Neural progenitor cell (in vitro differentiated cells): ENCODE measurements around the gene TMEM143. TPM values are rescaled to one million over a fixed set of nuclear protein-coding genes. Genes with fewer than 3 reads are reported as not detected.

Experiments
- DNase-seq: peaks from one replicate; pipeline ENCODE4 v3.0.0-alpha.2; 2016; ENCODE audit warnings: low spot score
- H2AFZ ChIP-seq: fragments of 200-600 bp; sonication (generic); replicated peaks from 2 replicates; pipeline ENCODE4 v1.6.1; 2016; ENCODE audit warnings: antibody characterized with exemption
- H3F3A ChIP-seq: fragments of 200-600 bp; sonication (generic); 2 replicates; pipeline ENCODE4 v1.6.1; 2016; ENCODE audit warnings: antibody characterized with exemption, low read depth
- H3K27ac ChIP-seq: fragments of 200-600 bp; sonication (generic); 2 replicates; pipeline ENCODE4 v1.5.1; 2016; ENCODE audit warnings: mild to moderate bottlenecking
- H3K27me3 ChIP-seq: fragments of 200-600 bp; sonication (generic); 2 replicates; pipeline ENCODE4 v1.6.1; 2016; ENCODE audit warnings: mild to moderate bottlenecking, moderate library complexity
- H3K36me3 ChIP-seq: fragments of 200-600 bp; sonication (generic); 2 replicates; pipeline ENCODE4 v1.5.1; 2016
- H3K4me1 ChIP-seq: fragments of 200-600 bp; sonication (generic); 2 replicates; pipeline ENCODE4 v1.6.1; 2016; ENCODE audit warnings: mixed run types
- H3K4me2 ChIP-seq: fragments of 200-600 bp; sonication (generic); 2 replicates; pipeline ENCODE4 v1.6.1; 2016
- H3K4me3 ChIP-seq: fragments of 200-600 bp; sonication (generic); 2 replicates; pipeline ENCODE4 v1.5.1; 2016
- H3K79me2 ChIP-seq: fragments of 200-600 bp; sonication (generic); 2 replicates; pipeline ENCODE4 v1.6.1; 2016; ENCODE audit warnings: low read depth
- H3K9ac ChIP-seq: fragments of 200-600 bp; sonication (generic); 2 replicates; pipeline ENCODE4 v1.6.1; 2016
- H3K9me3 ChIP-seq: fragments of 200-600 bp; sonication (generic); 2 replicates; pipeline ENCODE4 v1.5.1; 2016; ENCODE audit warnings: low read depth
- H4K20me1 ChIP-seq: fragments of 200-600 bp; sonication (generic); 2 replicates; pipeline ENCODE4 v1.6.1; 2016; ENCODE audit warnings: low read depth
- H3K27ac Mint-ChIP-seq: 3 replicates; pipeline ENCODE4 v1.8.0; 2021; ENCODE audit warnings: mixed read lengths
- H3K27me3 Mint-ChIP-seq: 2 replicates; pipeline ENCODE4 v1.8.0; 2022; ENCODE audit warnings: low read depth, mild to moderate bottlenecking, inconsistent platforms, moderate library complexity, mixed read lengths; ENCODE audit not compliant: insufficient read depth
- H3K36me3 Mint-ChIP-seq: 3 replicates; pipeline ENCODE4 v1.8.0; 2021; ENCODE audit warnings: mixed read lengths
- H3K4me1 Mint-ChIP-seq: 3 replicates; pipeline ENCODE4 v1.8.0; 2021; ENCODE audit warnings: mixed read lengths
- H3K4me3 Mint-ChIP-seq: 3 replicates; pipeline ENCODE4 v1.8.0; 2021; ENCODE audit warnings: mild to moderate bottlenecking, moderate library complexity, mixed read lengths
- H3K9me3 Mint-ChIP-seq: 3 replicates; pipeline ENCODE4 v1.8.0; 2020; ENCODE audit warnings: mixed read lengths
- EZH2 ChIP-seq: fragments of 200-600 bp; sonication (generic); IDR thresholded peaks from 2 replicates; pipeline ENCODE4 v1.6.1; 2017; ENCODE audit warnings: antibody characterized with exemption, mild to moderate bottlenecking, moderate library complexity
- EZH2phosphoT487 ChIP-seq: fragments of 200-600 bp; sonication (generic); IDR thresholded peaks from 2 replicates; pipeline ENCODE4 v1.6.1; 2017; ENCODE audit warnings: antibody characterized with exemption
- total RNA-seq: library from RNA; depleted of rRNA; stranded (reverse); fragments of >200 nt; gene quantifications from 2 replicates; pipeline ENCODE4 v1.2.3, GENCODE V29; 2015; ENCODE audit warnings: low replicate concordance
- TF ChIP-seq, protein P1 (sequence below): fragments of 200-600 bp; sonication (generic); IDR thresholded peaks from 2 replicates; pipeline ENCODE4 v1.5.1; 2017; ENCODE audit warnings: antibody characterized with exemption, mild to moderate bottlenecking

Gene TMEM143
- total RNA-seq, 1 donor from 2014 or later: 3.1 TPM

DNA sequence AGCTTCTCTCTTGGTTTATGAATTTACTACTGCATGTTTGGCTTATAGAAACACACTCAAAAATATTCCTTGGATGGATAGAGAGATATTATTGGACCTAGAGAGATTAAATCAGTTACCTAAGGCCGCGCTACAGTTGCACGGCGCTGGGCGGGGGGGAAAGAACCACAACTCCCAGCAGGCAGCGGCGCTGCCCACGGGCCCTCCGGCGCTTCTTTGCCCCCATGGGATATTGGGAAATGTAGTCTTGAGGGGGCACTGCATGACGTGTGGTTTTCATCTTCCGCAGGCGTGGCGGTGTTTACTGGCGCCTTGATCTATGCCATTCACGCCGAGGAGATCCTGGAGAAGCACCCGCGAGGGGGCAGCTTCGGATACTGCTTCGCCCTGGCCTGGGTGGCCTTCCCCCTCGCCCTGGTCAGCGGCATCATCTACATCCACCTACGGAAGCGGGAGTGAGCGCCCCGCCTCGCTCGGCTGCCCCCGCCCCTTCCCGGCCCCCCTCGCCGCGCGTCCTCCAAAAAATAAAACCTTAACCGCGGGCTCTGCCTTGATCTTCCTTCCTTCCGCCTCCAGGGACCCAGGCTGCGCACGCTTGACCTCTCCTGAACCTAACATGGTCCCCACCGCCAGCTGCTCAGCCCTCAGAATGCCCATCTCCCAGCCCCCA, 33.6 kb downstream of the TMEM143 start:
- peaks cover 52% of the 10 kb centered on the region for H3K4me1 Mint-ChIP-seq
- H2AFZ ChIP-seq: peak overlapping the region; percentile 60
- TF ChIP-seq EZH2phosphoT487: no peak
- no peak for TF ChIP-seq EZH2
- TF ChIP-seq, protein P1, sequence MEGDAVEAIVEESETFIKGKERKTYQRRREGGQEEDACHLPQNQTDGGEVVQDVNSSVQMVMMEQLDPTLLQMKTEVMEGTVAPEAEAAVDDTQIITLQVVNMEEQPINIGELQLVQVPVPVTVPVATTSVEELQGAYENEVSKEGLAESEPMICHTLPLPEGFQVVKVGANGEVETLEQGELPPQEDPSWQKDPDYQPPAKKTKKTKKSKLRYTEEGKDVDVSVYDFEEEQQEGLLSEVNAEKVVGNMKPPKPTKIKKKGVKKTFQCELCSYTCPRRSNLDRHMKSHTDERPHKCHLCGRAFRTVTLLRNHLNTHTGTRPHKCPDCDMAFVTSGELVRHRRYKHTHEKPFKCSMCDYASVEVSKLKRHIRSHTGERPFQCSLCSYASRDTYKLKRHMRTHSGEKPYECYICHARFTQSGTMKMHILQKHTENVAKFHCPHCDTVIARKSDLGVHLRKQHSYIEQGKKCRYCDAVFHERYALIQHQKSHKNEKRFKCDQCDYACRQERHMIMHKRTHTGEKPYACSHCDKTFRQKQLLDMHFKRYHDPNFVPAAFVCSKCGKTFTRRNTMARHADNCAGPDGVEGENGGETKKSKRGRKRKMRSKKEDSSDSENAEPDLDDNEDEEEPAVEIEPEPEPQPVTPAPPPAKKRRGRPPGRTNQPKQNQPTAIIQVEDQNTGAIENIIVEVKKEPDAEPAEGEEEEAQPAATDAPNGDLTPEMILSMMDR: no peak

DNA sequence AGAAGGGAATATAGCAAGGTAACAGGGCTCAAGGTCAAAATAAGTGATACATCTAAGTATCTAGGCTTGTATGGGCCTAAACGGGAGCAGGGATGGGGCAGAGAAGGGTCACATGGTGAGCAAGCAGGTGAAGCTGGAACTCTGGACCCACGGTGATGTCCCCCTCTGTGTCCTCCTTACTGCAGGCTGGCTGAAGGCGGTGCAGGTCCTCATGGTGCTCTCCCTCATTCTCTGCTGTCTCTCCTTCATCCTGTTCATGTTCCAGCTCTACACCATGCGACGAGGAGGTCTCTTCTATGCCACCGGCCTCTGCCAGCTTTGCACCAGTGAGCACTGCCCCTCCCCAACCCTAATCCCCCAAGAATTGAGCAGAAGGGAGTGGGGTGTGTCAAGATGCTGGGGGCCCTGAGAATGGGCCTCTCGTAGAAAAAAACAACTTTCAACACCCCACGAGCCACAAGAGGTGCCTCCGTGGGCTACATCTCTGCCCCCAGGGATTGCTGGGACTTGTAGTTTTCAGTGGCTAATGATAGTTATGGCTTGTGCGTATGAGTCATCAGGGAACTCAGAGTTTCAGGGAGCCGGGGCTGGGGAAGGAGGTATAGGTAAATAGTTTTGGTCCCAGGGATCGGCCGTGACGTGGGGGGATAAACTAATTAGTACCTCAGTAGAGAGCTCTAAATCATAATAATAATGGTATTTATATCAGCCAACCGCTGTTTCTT, 34.4 kb downstream of the TMEM143 start:
- H3K27me3 ChIP-seq: peaks cover 8% of the 10 kb centered on the region
- peaks cover 6% of the 10 kb centered on the region for H3K27me3 Mint-ChIP-seq
- no peak for DNase-seq
- no peak overlapping the region for H3K27ac Mint-ChIP-seq
- no peaks in the 10 kb centered on the region for H4K20me1 ChIP-seq
- H3K36me3 Mint-ChIP-seq: peaks cover 9% of the 10 kb centered on the region
- no peak overlapping the region for H3K9ac ChIP-seq
- no peak overlapping the region for H2AFZ ChIP-seq
- peaks cover 57% of the 10 kb centered on the region for H3K4me1 Mint-ChIP-seq
- H3K4me1 ChIP-seq: peaks cover 8% of the 10 kb centered on the region
- peaks cover 29% of the 10 kb centered on the region for H3F3A ChIP-seq
- no peak overlapping the region for H3K4me3 ChIP-seq
- peak overlapping the region; percentile 85 for H3K4me3 Mint-ChIP-seq
- H3K27ac ChIP-seq: no peak overlapping the region
- H3K4me2 ChIP-seq: peak overlapping the region; percentile 88
- TF ChIP-seq EZH2: no peak
- H3K36me3 ChIP-seq: no peaks in the 10 kb centered on the region
- no peaks in the 10 kb centered on the region for H3K9me3 ChIP-seq
- H3K79me2 ChIP-seq: no peaks in the 10 kb centered on the region
- H3K9me3 Mint-ChIP-seq: peaks cover 11% of the 10 kb centered on the region

More for the DNA sequence above, 33.6 kb downstream of the TMEM143 start:
- no peaks in the 10 kb centered on the region for H3K79me2 ChIP-seq
- no peak overlapping the region for H3K9ac ChIP-seq
- peak overlapping the region; percentile 62 for H3K4me3 ChIP-seq
- Mint-ChIP-seq H3K27me3 (peaks cover 10% of the 10 kb centered on the region), H3K4me3 (peak overlapping the region; percentile 85), H3K36me3 (peaks cover 9% of the 10 kb centered on the region), H3K27ac (peak overlapping the region; percentile 33), H3K9me3 (peaks cover 11% of the 10 kb centered on the region)
- H3F3A ChIP-seq: peaks cover 33% of the 10 kb centered on the region
- H3K36me3 ChIP-seq: no peaks in the 10 kb centered on the region
- peaks cover 16% of the 10 kb centered on the region for H3K27me3 ChIP-seq
- H3K4me1 ChIP-seq: peaks cover 8% of the 10 kb centered on the region
- DNase-seq: peak; percentile 93
- H3K9me3 ChIP-seq: no peaks in the 10 kb centered on the region
- H3K27ac ChIP-seq: no peak overlapping the region
- H4K20me1 ChIP-seq: no peaks in the 10 kb centered on the region
- peak overlapping the region; percentile 88 for H3K4me2 ChIP-seq

DNA sequence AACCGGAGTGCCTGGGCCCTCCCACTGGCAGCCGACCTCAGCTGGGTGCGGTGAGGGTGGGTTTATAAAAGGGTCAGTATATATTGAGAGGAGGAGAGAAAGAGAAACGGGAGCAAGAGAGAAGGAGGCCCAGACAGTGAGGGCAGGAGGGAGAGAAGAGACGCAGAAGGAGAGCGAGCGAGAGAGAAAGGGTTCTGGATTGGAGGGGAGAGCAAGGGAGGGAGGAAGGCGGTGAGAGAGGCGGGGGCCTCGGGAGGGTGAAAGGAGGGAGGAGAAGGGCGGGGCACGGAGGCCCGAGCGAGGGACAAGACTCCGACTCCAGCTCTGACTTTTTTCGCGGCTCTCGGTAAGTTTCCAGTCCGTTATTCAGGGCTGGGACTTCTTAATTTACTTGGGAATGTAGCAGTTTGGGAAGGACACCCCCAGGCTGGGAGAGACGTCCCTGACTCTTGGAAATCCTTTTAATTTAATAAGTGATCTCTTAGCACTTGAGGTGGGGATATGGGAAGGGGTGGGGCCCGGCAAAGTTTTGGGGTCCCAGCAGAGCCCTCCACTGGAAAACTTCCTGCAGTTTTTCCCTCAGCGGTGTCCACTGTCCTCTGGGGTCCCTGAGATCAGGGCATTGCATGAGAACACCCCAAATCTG, 38.4 kb downstream of the TMEM143 start, which contains the start of gene EMP3:
TSS of gene EMP3 (plus strand) at position 288 of the 646 bp plus-strand sequence. CDS start 1,293 bp downstream, outside the sequence.
- Mint-ChIP-seq H3K27ac (peak within 1 kb of the TSS; percentile 32), H3K36me3 (peaks cover 9% of the 10 kb centered on the region), H3K27me3 (peaks cover 6% of the 10 kb centered on the region), H3K9me3 (peaks cover 11% of the 10 kb centered on the region), H3K4me1 (peaks cover 59% of the 10 kb centered on the region), H3K4me3 (peak within 1 kb of the TSS; percentile 86)
- H3K9ac ChIP-seq: no peak within 1 kb of the TSS
- peak within 1 kb of the TSS; percentile 87 for H3K4me2 ChIP-seq
- DNase-seq: peak; percentile 86
- H3K9me3 ChIP-seq: no peaks in the 10 kb centered on the region
- H3K4me3 ChIP-seq: peak within 1 kb of the TSS; percentile 50
- no peaks in the 10 kb centered on the region for H4K20me1 ChIP-seq
- no peaks in the 10 kb centered on the region for H3K79me2 ChIP-seq
- peaks cover 18% of the 10 kb centered on the region for H3F3A ChIP-seq
- H2AFZ ChIP-seq: peak within 1 kb of the TSS; percentile 44
- H3K27ac ChIP-seq: no peak within 1 kb of the TSS
- no peaks in the 10 kb centered on the region for H3K36me3 ChIP-seq
- H3K27me3 ChIP-seq: peaks cover 8% of the 10 kb centered on the region
- H3K4me1 ChIP-seq: no peaks in the 10 kb centered on the region
- TF ChIP-seq EZH2: no peak
- no peak for TF ChIP-seq EZH2phosphoT487
- TF ChIP-seq, protein P1: no peak
